VCaP (cell line): ENCODE results near the gene CCNL1.

Source experiments
- H3K27ac ChIP-seq: fragments of 450-650 bp; 2 replicates; pipeline ENCODE4 v1.5.1; 2017
- TF ChIP-seq, protein P1 (sequence below): fragments of 450-650 bp; conservative IDR thresholded peaks from 2 replicates; pipeline ENCODE4 v1.5.1; 2017; ENCODE audit warnings: mild to moderate bottlenecking, moderate library complexity

CCNL1 gene

GRCh38 chr3:157175691-157176507 lies 16.0 kb upstream of the CCNL1 start:
- TF ChIP-seq, protein P1, sequence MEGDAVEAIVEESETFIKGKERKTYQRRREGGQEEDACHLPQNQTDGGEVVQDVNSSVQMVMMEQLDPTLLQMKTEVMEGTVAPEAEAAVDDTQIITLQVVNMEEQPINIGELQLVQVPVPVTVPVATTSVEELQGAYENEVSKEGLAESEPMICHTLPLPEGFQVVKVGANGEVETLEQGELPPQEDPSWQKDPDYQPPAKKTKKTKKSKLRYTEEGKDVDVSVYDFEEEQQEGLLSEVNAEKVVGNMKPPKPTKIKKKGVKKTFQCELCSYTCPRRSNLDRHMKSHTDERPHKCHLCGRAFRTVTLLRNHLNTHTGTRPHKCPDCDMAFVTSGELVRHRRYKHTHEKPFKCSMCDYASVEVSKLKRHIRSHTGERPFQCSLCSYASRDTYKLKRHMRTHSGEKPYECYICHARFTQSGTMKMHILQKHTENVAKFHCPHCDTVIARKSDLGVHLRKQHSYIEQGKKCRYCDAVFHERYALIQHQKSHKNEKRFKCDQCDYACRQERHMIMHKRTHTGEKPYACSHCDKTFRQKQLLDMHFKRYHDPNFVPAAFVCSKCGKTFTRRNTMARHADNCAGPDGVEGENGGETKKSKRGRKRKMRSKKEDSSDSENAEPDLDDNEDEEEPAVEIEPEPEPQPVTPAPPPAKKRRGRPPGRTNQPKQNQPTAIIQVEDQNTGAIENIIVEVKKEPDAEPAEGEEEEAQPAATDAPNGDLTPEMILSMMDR: no peak
- H3K27ac ChIP-seq: peak overlapping the region; percentile 93

DNA sequence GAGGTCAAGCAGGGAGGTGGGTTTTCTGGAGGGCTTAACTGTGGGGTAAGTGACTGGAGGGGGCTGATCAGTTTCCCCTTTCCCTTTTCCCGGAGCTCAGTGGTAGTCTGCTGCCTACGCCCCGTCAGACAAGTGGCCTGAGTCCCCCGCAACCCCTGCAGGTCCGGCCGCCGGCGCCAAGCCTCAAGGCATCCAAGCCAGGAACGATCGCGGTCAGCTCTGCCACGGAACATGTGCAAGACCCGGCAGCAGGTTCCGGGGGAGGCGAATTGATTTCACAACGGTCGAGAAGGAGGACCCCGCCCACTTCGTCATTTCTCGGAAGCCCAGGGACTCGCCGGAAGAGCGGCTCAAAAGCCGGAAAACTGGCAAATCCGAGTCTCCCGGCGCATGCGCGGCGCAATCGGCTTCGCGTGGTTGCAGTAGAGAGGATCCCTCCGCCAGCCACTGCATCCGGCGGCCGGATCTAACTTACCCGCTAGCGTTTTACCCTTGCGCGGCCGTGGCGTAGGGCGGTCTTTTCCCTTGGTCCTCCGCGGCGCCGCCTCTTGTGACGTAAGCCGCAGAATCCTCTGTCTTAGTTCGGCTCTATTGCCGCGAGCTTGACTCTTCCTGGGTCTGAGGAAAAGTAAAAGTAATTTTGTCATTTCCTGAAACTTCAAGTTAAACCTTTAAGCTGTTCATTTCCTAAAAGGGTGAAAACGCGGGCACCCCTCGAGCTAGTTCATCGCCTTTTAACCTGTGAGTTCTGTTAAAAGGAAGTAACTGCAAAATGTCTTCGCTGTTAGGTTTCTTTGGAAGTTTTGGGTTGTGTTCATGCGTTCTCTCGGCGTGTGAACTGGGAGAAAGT lies 14.9 kb upstream of the CCNL1 start:
- peak overlapping the region; percentile 93 for H3K27ac ChIP-seq
- TF ChIP-seq, protein P1: no peak

DNA sequence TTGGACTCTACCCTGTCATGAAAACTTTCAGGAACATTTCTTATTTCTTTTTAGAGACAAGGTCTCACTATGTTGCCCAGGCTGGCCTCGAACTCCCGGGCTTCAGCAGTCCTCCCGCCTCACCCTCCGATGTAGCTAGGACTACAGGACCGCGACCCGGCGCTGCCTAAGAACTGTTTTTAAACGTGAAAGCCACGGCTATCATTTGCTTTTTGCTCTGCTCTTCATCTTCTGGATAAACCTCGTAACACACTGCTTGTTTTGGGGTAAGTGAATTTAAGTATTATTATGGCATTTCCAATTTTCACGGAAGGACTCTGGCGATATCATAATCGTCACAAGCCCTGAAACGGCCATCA lies 14.3 kb upstream of the CCNL1 start:
- TF ChIP-seq, protein P1: no peak
- peak overlapping the region; percentile 93 for H3K27ac ChIP-seq

GRCh38 chr3:157173343-157173742 lies 13.4 kb upstream of the CCNL1 start:
- H3K27ac ChIP-seq: peak overlapping the region; percentile 93

DNA sequence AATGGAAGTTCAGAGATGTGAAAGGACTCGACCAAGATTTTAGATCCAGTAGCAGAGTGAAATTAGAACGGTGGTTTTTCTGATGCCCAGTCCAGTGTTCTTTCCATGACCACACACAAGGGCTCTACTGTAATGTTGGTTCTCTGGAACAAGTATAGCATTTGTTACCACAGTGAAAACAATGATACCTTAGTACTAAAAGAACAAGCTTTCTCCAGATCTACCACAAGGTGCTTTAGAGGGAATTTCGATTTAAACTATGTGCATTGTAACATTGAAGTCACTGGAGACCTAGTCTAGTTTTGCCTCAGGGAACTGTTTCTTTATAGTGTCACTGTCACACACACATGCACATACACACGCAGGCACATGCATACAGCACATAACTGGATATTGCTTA lies 12.8 kb upstream of the CCNL1 start:
- TF ChIP-seq, protein P1: no peak
- H3K27ac ChIP-seq: peak overlapping the region; percentile 93; the same call in 1 of the 2 replicates

DNA sequence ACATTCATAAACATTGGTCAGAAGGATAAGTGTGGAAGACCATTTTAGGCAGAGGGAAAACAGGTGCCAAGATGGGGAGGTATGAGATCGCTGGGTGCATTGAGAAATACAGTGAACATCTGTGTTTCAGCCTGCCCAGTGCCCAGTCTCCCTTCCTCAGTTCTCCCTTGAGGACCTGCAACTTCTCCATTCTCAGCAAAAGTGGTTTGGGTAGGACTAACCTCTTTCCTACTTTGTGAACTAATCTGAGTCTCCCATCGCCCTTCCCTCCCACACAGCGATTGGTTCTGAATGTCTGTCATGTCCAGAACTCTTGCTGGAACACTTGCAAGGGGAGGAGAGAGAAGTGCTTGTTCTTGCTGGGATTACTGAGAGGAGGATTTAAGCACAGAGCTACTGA lies 10.9 kb upstream of the CCNL1 start:
- TF ChIP-seq, protein P1: no peak
- H3K27ac ChIP-seq: no peak overlapping the region

DNA sequence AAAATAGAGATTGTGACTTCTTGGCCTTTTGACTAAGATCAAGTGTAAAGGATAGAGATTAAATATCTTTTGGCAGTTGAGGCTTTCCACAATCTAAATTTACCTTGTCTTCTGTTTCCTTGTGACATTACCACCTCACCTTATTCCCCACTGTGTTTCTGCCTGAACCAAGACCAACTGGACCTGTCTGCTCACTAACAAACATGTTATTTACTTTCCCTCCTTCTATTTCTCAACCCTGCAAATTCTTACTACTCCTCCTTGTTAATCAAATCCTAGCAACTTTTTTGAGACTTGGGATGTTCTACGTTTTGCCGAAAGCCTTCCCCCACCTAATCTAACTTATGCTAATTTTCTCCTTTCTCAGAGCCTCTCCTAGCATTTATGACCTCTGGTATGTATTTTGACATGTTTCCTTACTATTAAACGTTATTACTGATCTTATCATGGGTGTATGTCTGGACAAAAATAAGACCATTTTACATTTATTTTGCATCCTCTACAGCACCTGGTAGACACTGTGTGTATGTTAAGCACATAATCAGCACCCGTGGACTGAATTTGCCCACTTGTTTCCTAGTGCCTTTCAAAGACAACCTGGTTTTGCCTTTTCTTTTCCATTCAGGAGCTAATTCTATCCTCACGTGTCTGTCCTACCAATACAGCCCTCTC lies 7.6 kb upstream of the CCNL1 start:
- H3K27ac ChIP-seq: peak overlapping the region; percentile 95
- TF ChIP-seq, protein P1: no peak
